Measurements from ENCODE around the gene NFIC.

Gene NFIC

DNA sequence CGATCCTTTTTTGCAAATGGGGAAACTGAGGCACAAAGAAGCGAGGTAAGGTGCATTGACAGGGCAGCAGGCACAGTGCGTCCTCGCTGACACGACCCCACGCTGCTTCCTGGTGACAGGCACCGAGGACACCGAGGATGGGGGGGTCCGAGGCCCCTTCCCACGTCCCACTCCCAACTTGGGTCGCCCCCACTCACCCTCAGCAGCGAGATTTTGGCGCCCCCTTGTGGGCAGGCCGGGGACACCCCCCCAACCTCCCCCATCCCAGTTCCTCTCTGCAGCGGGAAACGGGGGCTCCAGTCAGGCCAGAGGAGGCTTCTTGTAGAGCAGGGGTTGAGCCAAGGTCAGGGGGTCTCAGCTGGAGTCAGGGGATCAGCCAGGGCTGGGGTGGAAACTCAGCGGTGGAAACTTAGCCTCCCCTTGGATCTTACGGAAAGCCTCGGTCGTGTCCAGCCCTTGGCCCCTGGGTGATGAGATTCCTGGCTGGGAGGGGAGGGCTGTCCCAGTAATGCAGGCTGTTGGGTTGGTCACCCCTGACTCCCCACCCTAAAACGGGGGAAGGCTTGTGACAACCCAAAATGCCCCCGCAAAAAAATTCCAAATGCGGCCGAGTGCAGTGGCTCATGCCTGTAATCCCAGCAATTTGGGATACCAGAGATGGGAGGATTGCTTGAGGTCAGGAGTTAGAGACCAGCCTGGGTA lies 105.7 kb downstream of the NFIC start:
- no peak for DNase-seq (ENCODE audit: insufficient read length, low spot score)
- no peak for FAIRE-seq
- peak; percentile 56; the same call in 1 of the 2 replicates for TF ChIP-seq SPI1 (IDR thresholded peaks at IDR 0.05; ENCODE audit: low read depth, low read length)
- no peak for TF ChIP-seq POU2F2 (IDR thresholded peaks at IDR 0.05; ENCODE audit: low read depth, low read length)

DNA sequence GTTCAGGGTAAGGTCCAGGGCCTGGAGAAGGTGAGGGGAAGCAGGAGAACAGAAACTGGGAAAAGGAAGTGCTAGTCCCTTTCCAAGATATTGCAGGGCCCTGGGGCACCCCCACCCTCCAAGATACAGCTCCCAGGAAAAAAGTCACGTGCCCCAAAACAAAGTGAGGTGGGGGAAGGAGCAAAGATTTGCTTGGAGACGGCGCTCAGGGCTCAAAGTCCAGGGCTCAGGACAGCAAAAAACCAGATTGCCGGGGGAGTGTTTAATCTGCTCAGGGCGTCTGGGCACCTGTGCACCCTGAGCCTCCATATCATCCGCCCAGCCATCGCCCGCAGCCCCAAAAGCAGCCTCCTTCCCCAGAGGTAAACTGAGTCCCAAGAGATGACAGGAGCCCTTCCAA lies 107.6 kb downstream of the NFIC start:
- no peak for FAIRE-seq
- no peak for DNase-seq (ENCODE audit: insufficient read length, low spot score)
- TF ChIP-seq POLR2A (IDR thresholded peaks at IDR 0.05; ENCODE audit: low read depth, low read length) (no peak), POU2F2 (IDR thresholded peaks at IDR 0.05; ENCODE audit: low read depth, low read length) (no peak)

GRCh38 chr19:3474614-3475013 lies 108.2 kb downstream of the NFIC start:
- TF ChIP-seq SPI1 (IDR thresholded peaks at IDR 0.05; ENCODE audit: low read depth, low read length): no peak
- no peak for TF ChIP-seq POLR2AphosphoS5 (IDR thresholded peaks at IDR 0.05; ENCODE audit: low read depth, low read length)
- TF ChIP-seq PAX5 (IDR thresholded peaks at IDR 0.05; ENCODE audit: insufficient read depth, low read length, severe bottlenecking): no peak
- TF ChIP-seq POU2F2 (IDR thresholded peaks at IDR 0.05; ENCODE audit: low read depth, low read length): no peak
- TF ChIP-seq TAF1 (IDR thresholded peaks at IDR 0.05; ENCODE audit: low read depth, low read length): no peak
- TF ChIP-seq POLR2A (IDR thresholded peaks at IDR 0.05; ENCODE audit: low read depth, low read length): no peak
- no peak for FAIRE-seq
- no peak for DNase-seq (ENCODE audit: insufficient read length, low spot score)

DNA sequence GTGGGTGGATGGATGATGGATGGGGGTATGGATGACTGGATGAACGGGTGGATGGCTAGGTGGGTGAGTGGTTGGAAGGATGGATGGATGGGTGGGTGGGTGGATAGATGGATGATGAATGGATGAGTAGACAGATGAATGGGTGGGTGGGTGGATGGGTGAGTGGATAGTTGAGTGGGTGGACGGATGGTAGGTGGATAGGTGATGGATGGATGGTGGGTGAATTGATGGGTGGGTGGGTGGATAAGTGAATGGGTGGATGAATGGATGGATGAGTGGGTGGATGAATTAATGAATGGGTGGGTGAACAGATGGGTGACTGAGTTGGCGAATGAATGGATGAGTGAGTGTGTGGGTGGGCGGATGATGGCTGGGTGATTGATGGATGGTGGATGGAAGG lies 109.1 kb downstream of the NFIC start:
- FAIRE-seq: no peak
- TF ChIP-seq POLR2AphosphoS5 (IDR thresholded peaks at IDR 0.05; ENCODE audit: low read depth, low read length) (no peak), TAF1 (IDR thresholded peaks at IDR 0.05; ENCODE audit: low read depth, low read length) (no peak), SPI1 (IDR thresholded peaks at IDR 0.05; ENCODE audit: low read depth, low read length) (no peak), POLR2A (IDR thresholded peaks at IDR 0.05; ENCODE audit: low read depth, low read length) (no peak), POU2F2 (IDR thresholded peaks at IDR 0.05; ENCODE audit: low read depth, low read length) (no peak), PAX5 (IDR thresholded peaks at IDR 0.05; ENCODE audit: insufficient read depth, low read length, severe bottlenecking) (no peak)
- DNase-seq (ENCODE audit: insufficient read length, low spot score): no peak

GRCh38 chr19:3476830-3477229 lies 110.4 kb downstream of the NFIC start:
- FAIRE-seq: no peak
- TF ChIP-seq POU2F2 (IDR thresholded peaks at IDR 0.05; ENCODE audit: low read depth, low read length) (no peak), SPI1 (IDR thresholded peaks at IDR 0.05; ENCODE audit: low read depth, low read length) (no peak), POLR2A (IDR thresholded peaks at IDR 0.05; ENCODE audit: low read depth, low read length) (no peak), POLR2AphosphoS5 (IDR thresholded peaks at IDR 0.05; ENCODE audit: low read depth, low read length) (no peak), TAF1 (IDR thresholded peaks at IDR 0.05; ENCODE audit: low read depth, low read length) (no peak), PAX5 (IDR thresholded peaks at IDR 0.05; ENCODE audit: insufficient read depth, low read length, severe bottlenecking) (no peak)

DNA sequence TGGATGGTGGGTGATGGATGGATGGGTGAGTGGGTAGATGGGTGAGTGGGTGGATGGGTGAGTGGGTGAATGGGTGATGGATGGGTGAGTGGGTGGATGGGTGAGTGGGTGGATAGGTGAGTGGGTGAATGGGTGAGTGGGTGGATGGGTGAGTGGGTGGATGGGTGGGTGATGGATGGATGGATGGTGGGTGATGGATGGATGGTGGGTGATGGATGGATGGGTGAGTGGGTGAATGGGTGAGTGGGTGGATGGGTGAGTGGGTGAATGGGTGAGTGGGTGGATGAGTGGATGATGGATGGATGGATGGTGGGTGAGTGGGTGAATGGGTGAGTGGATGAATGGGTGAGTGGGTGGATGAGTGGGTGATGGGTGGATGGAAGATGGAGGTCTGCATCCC lies 111.1 kb downstream of the NFIC start:
- FAIRE-seq (peak; percentile 52), DNase-seq (ENCODE audit: insufficient read length, low spot score) (no peak)
- TF ChIP-seq PAX5 (IDR thresholded peaks at IDR 0.05; ENCODE audit: insufficient read depth, low read length, severe bottlenecking): no peak
- TF ChIP-seq POLR2A (IDR thresholded peaks at IDR 0.05; ENCODE audit: low read depth, low read length): no peak
- no peak for TF ChIP-seq SPI1 (IDR thresholded peaks at IDR 0.05; ENCODE audit: low read depth, low read length)
- no peak for TF ChIP-seq POU2F2 (IDR thresholded peaks at IDR 0.05; ENCODE audit: low read depth, low read length)
- TF ChIP-seq TAF1 (IDR thresholded peaks at IDR 0.05; ENCODE audit: low read depth, low read length): no peak
- TF ChIP-seq POLR2AphosphoS5 (IDR thresholded peaks at IDR 0.05; ENCODE audit: low read depth, low read length): no peak

More at GRCh38 chr19:3476830-3477229, 110.4 kb downstream of the NFIC start:
- no peak for DNase-seq (ENCODE audit: insufficient read length, low spot score)

DNA sequence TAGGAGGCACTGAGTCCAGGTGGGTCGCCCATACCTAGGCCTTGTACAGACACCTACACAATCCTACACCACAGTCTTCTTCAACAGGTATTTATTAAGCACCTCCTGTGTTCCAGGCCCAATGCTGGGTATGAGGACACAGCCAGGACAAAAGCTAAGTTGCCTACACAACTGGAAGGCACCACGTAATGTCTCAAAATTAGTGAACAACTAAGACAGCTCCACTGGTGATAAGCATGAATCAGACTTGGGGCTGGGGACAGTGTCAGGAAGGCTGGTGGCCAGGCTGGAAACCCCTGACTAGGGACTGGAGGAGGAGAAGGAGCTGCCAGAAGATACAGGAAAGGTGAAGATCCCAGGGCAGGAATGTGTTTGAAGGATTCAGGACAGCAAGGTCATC lies 111.6 kb downstream of the NFIC start:
- TF ChIP-seq POLR2A (IDR thresholded peaks at IDR 0.05; ENCODE audit: low read depth, low read length): no peak
- no peak for TF ChIP-seq POU2F2 (IDR thresholded peaks at IDR 0.05; ENCODE audit: low read depth, low read length)
- TF ChIP-seq PAX5 (IDR thresholded peaks at IDR 0.05; ENCODE audit: insufficient read depth, low read length, severe bottlenecking): no peak
- TF ChIP-seq TAF1 (IDR thresholded peaks at IDR 0.05; ENCODE audit: low read depth, low read length): no peak
- no peak for TF ChIP-seq SPI1 (IDR thresholded peaks at IDR 0.05; ENCODE audit: low read depth, low read length)
- TF ChIP-seq POLR2AphosphoS5 (IDR thresholded peaks at IDR 0.05; ENCODE audit: low read depth, low read length): no peak
- no peak for FAIRE-seq
- DNase-seq (ENCODE audit: insufficient read length, low spot score): no peak

- FAIRE-seq: no peak
- DNase-seq (ENCODE audit: insufficient read length, low spot score): no peak
- TF ChIP-seq PAX5 (IDR thresholded peaks at IDR 0.05; ENCODE audit: insufficient read depth, low read length, severe bottlenecking) (no peak), SPI1 (IDR thresholded peaks at IDR 0.05; ENCODE audit: low read depth, low read length) (no peak), POU2F2 (IDR thresholded peaks at IDR 0.05; ENCODE audit: low read depth, low read length) (no peak), TAF1 (IDR thresholded peaks at IDR 0.05; ENCODE audit: low read depth, low read length) (no peak), POLR2AphosphoS5 (IDR thresholded peaks at IDR 0.05; ENCODE audit: low read depth, low read length) (no peak), POLR2A (IDR thresholded peaks at IDR 0.05; ENCODE audit: low read depth, low read length) (no peak)
Observed at GRCh38 chr19:3478409-3479176, 112.2 kb downstream of the NFIC start.

GRCh38 chr19:3479177-3479833 lies 112.9 kb downstream of the NFIC start:
- TF ChIP-seq SPI1 (IDR thresholded peaks at IDR 0.05; ENCODE audit: low read depth, low read length) (no peak), PAX5 (IDR thresholded peaks at IDR 0.05; ENCODE audit: insufficient read depth, low read length, severe bottlenecking) (no peak), POLR2AphosphoS5 (IDR thresholded peaks at IDR 0.05; ENCODE audit: low read depth, low read length) (no peak), POLR2A (IDR thresholded peaks at IDR 0.05; ENCODE audit: low read depth, low read length) (no peak), POU2F2 (IDR thresholded peaks at IDR 0.05; ENCODE audit: low read depth, low read length) (no peak), TAF1 (IDR thresholded peaks at IDR 0.05; ENCODE audit: low read depth, low read length) (no peak)
- no peak for DNase-seq (ENCODE audit: insufficient read length, low spot score)
- FAIRE-seq: no peak

Data from GM12891 (cell line).